Thyroid gland (tissue), 4 donors: ENCODE measurements around the gene PCGF1.

Experiments used
- CTCF ChIP-seq, 6 experiments: fragments of 200-600 bp in 3 of 6; fragments of 450-650 bp in 3 of 6; sonication (generic) in 3 of 6; IDR thresholded peaks; one replicate each; pipeline ENCODE4 v1.5.1; 2016 to 2019; ENCODE audit warnings: antibody characterized with exemption in 6 of 6, mild to moderate bottlenecking in 2 of 6, inconsistent platforms in 1 of 6, moderate library complexity in 1 of 6
- POLR2A ChIP-seq, 2 donors: fragments of 450-650 bp; IDR thresholded peaks; one replicate each; pipeline ENCODE4 v1.6.1; 2017; ENCODE audit warnings: antibody characterized with exemption in 2 of 2, mild to moderate bottlenecking in 2 of 2, moderate library complexity in 1 of 2

GRCh38 chr2:74497777-74498499, 9.6 kb downstream of the PCGF1 start:
- TF ChIP-seq CTCF (IDR thresholded peaks at IDR 0.05) (no peak), POLR2A (IDR thresholded peaks at IDR 0.05) (no peak)
